SK-N-SH treated with all-trans-retinoic acid at 6 μM for 48 hours (cell line): ENCODE results near the gene RERE.

ENCODE experiments used
- ATAC-seq: fragments of 200-7000 bp; cut with Tn5 transposase; 3 replicates; pipeline ENCODE4 v1.9.1; 2020; ENCODE audit warnings: mild to moderate bottlenecking, moderate library complexity
- ARNTL ChIP-seq: fragments of 450-650 bp; formaldehyde crosslinking; IDR thresholded peaks from 2 replicates; pipeline ENCODE4 v1.5.0; 2020; ENCODE audit warnings: low read depth, mild to moderate bottlenecking, moderate library complexity, borderline replicate concordance
- BACH2 ChIP-seq: fragments of 250-450 bp; sonication (Bioruptor Pico); IDR thresholded peaks from 2 replicates; pipeline ENCODE4 v1.9.0; 2021; ENCODE audit warnings: mild to moderate bottlenecking, borderline replicate concordance
- CREB5 ChIP-seq: fragments of 250-450 bp; sonication (Bioruptor Pico); IDR thresholded peaks from 2 replicates; pipeline ENCODE4 v1.5.1; 2020; ENCODE audit warnings: low read depth, mild to moderate bottlenecking, moderate library complexity
- CSDC2 ChIP-seq: fragments of 250-450 bp; sonication (Bioruptor Pico); IDR thresholded peaks from 2 replicates; pipeline ENCODE4 v1.5.0; 2020; ENCODE audit warnings: mild to moderate bottlenecking, moderate library complexity
- CSRNP3 ChIP-seq: fragments of 250-450 bp; sonication (Bioruptor Pico); IDR thresholded peaks from 2 replicates; pipeline ENCODE4 v1.5.1; 2021; ENCODE audit warnings: mild to moderate bottlenecking, moderate library complexity
- ESRRG ChIP-seq: fragments of 250-450 bp; sonication (Bioruptor Pico); IDR thresholded peaks from 2 replicates; pipeline ENCODE4 v1.6.1; 2021; ENCODE audit warnings: mild to moderate bottlenecking
- GLIS3 ChIP-seq: fragments of 250-450 bp; sonication (Bioruptor Pico); IDR thresholded peaks from 2 replicates; pipeline ENCODE4 v1.5.0; 2020; ENCODE audit warnings: mild to moderate bottlenecking, moderate library complexity
- ISL1 ChIP-seq: fragments of 250-450 bp; sonication (Bioruptor Pico); IDR thresholded peaks from 2 replicates; pipeline ENCODE4 v2.1.2; 2022; ENCODE audit warnings: mild to moderate bottlenecking, moderate library complexity
- OSR1 ChIP-seq: fragments of 250-450 bp; sonication (Bioruptor Pico); IDR thresholded peaks from 2 replicates; pipeline ENCODE4 v1.8.0; 2022; ENCODE audit warnings: moderate library complexity, mild to moderate bottlenecking, inconsistent platforms
- PATZ1 ChIP-seq: fragments of 250-450 bp; sonication (Bioruptor Pico); IDR thresholded peaks from 2 replicates; pipeline ENCODE4 v1.8.0; 2020; ENCODE audit warnings: mild to moderate bottlenecking, moderate library complexity, borderline replicate concordance
- POU6F1 ChIP-seq: fragments of 250-450 bp; sonication (Bioruptor Pico); IDR thresholded peaks from 2 replicates; pipeline ENCODE4 v1.8.0; 2021; ENCODE audit warnings: low read depth, mild to moderate bottlenecking, moderate library complexity, borderline replicate concordance
- RARB ChIP-seq: fragments of 250-450 bp; sonication (Bioruptor Pico); IDR thresholded peaks from 2 replicates; pipeline ENCODE4 v1.8.0; 2021; ENCODE audit warnings: mild to moderate bottlenecking, moderate library complexity
- SNAI2 ChIP-seq: fragments of 250-450 bp; sonication (Bioruptor Pico); IDR thresholded peaks from 2 replicates; pipeline ENCODE4 v1.5.0; 2020; ENCODE audit warnings: mild to moderate bottlenecking, moderate library complexity
- TCF4 ChIP-seq: fragments of 250-450 bp; sonication (Bioruptor Pico); IDR thresholded peaks from 2 replicates; pipeline ENCODE4 v1.8.0; 2021; ENCODE audit warnings: mild to moderate bottlenecking, moderate library complexity, borderline replicate concordance
- TOX ChIP-seq: fragments of 250-450 bp; sonication (Bioruptor Pico); IDR thresholded peaks from 2 replicates; pipeline ENCODE4 v1.8.0; 2021; ENCODE audit warnings: mild to moderate bottlenecking, moderate library complexity, borderline replicate concordance
- TSHZ2 ChIP-seq: fragments of 250-450 bp; sonication (Bioruptor Pico); IDR thresholded peaks from 2 replicates; pipeline ENCODE4 v1.5.0; 2020; ENCODE audit warnings: mild to moderate bottlenecking, moderate library complexity
- ZC3H10 ChIP-seq: fragments of 250-450 bp; sonication (Bioruptor Pico); IDR thresholded peaks from 2 replicates; pipeline ENCODE4 v1.5.1; 2021; ENCODE audit warnings: mild to moderate bottlenecking, moderate library complexity
- ZFP3 ChIP-seq: fragments of 250-450 bp; sonication (Bioruptor Pico); IDR thresholded peaks from 2 replicates; pipeline ENCODE4 v1.5.0; 2020; ENCODE audit warnings: mild to moderate bottlenecking, moderate library complexity
- ZFP30 ChIP-seq: fragments of 450-650 bp; formaldehyde crosslinking; IDR thresholded peaks from 2 replicates; pipeline ENCODE4 v1.5.0; 2022; ENCODE audit warnings: mild to moderate bottlenecking, moderate library complexity
- ZNF565 ChIP-seq: fragments of 450-650 bp; formaldehyde crosslinking; conservative IDR thresholded peaks from 2 replicates; pipeline ENCODE4 v1.5.0; 2020; ENCODE audit warnings: low read depth, mild to moderate bottlenecking, moderate library complexity
- ZNF70 ChIP-seq: fragments of 450-650 bp; formaldehyde crosslinking; IDR thresholded peaks from 2 replicates; pipeline ENCODE4 v1.5.0; 2020; ENCODE audit warnings: mild to moderate bottlenecking, moderate library complexity
- ZNF8 ChIP-seq: fragments of 450-650 bp; formaldehyde crosslinking; IDR thresholded peaks from 2 replicates; pipeline ENCODE4 v1.5.0; 2020; ENCODE audit warnings: mild to moderate bottlenecking, moderate library complexity

RERE gene

GRCh38 chr1:8359617-8360481 lies 457.6 kb downstream of the RERE start:
- no peak for ATAC-seq
- TF ChIP-seq RARB (CRISPR knock-in tag): no peak
- no peak for TF ChIP-seq CREB5 (CRISPR knock-in tag)
- no peak for TF ChIP-seq OSR1 (CRISPR knock-in tag)
- no peak for TF ChIP-seq BACH2 (CRISPR knock-in tag)
- TF ChIP-seq ZNF70 (CRISPR knock-in tag): no peak
- no peak for TF ChIP-seq ESRRG (CRISPR knock-in tag)
- no peak for TF ChIP-seq ZFP30 (CRISPR knock-in tag)
- TF ChIP-seq CSRNP3 (CRISPR knock-in tag): no peak
- no peak for TF ChIP-seq GLIS3
- TF ChIP-seq PATZ1 (CRISPR knock-in tag): no peak
- TF ChIP-seq TOX: no peak
- no peak for TF ChIP-seq TSHZ2 (CRISPR knock-in tag)
- no peak for TF ChIP-seq TCF4
- TF ChIP-seq POU6F1: no peak
- TF ChIP-seq ZC3H10 (CRISPR knock-in tag): no peak
- no peak for TF ChIP-seq ZFP3 (CRISPR knock-in tag)
- no peak for TF ChIP-seq SNAI2
- no peak for TF ChIP-seq ARNTL (CRISPR knock-in tag)

GRCh38 chr1:8358897-8359616 lies 458.4 kb downstream of the RERE start:
- ATAC-seq: no peak
- TF ChIP-seq ISL1 (CRISPR knock-in tag) (no peak), OSR1 (CRISPR knock-in tag) (no peak), ARNTL (CRISPR knock-in tag) (no peak), PATZ1 (CRISPR knock-in tag) (no peak), ZFP30 (CRISPR knock-in tag) (no peak), CREB5 (CRISPR knock-in tag) (no peak), BACH2 (CRISPR knock-in tag) (no peak), ZNF565 (CRISPR knock-in tag) (no peak), ZNF70 (CRISPR knock-in tag) (no peak), GLIS3 (no peak), ZFP3 (CRISPR knock-in tag) (no peak), CSDC2 (CRISPR knock-in tag) (no peak), TSHZ2 (CRISPR knock-in tag) (no peak), RARB (CRISPR knock-in tag) (no peak), SNAI2 (no peak), ZNF8 (CRISPR knock-in tag) (no peak)
